NCI-H2227 treated with DMSO at 0.1 percent for 48 hours (cell line): Measurements from ENCODE around the gene CGREF1.

Experiments
- DNase-seq: peaks from one replicate; lab custom pipeline; 2025; lab: John Stamatoyannopoulos, UW

Gene CGREF1

GRCh38 chr2:27118525-27119329 lies at the start of gene CGREF1:
TSS of gene CGREF1 (minus strand) at chr2:27119128. CDS start at chr2:27104366, 14,762 bp downstream.
- no peak for DNase-seq

- DNase-seq: no peak
Observed at GRCh38 chr2:27164960-27165763, 46.2 kb upstream of the CGREF1 start.

- DNase-seq: no peak
Observed at GRCh38 chr2:27162151-27163121, 43.5 kb upstream of the CGREF1 start.

- DNase-seq: no peak
Observed at GRCh38 chr2:27160191-27160590, 41.3 kb upstream of the CGREF1 start.

- DNase-seq: no peak
Observed at GRCh38 chr2:27159271-27159670, 40.3 kb upstream of the CGREF1 start.

- no peak for DNase-seq
Observed at GRCh38 chr2:27158468-27158867, 39.5 kb upstream of the CGREF1 start.

GRCh38 chr2:27155069-27155520 lies 36.2 kb upstream of the CGREF1 start:
- no peak for DNase-seq

GRCh38 chr2:27154488-27154887 lies 35.6 kb upstream of the CGREF1 start:
- DNase-seq: no peak

- DNase-seq: no peak
Observed at GRCh38 chr2:27152796-27153464, 34.0 kb upstream of the CGREF1 start.

- no peak for DNase-seq
Observed at GRCh38 chr2:27152102-27152795, 33.3 kb upstream of the CGREF1 start.

- DNase-seq: no peak
Observed at GRCh38 chr2:27150639-27151230, 31.8 kb upstream of the CGREF1 start.

GRCh38 chr2:27149570-27150405 lies 30.9 kb upstream of the CGREF1 start:
- no peak for DNase-seq

- DNase-seq: no peak
Observed at GRCh38 chr2:27148801-27149439, 30.0 kb upstream of the CGREF1 start, which contains the start of gene TCF23. TSS of gene TCF23 (plus strand) at chr2:27149004. CDS start at chr2:27149134, 130 bp downstream.

GRCh38 chr2:27147935-27148334 lies 29.0 kb upstream of the CGREF1 start:
- no peak for DNase-seq

- DNase-seq: peak; percentile 41
Observed at GRCh38 chr2:27145682-27146081, 26.8 kb upstream of the CGREF1 start.

- DNase-seq: no peak
Observed at GRCh38 chr2:27143285-27143684, 24.4 kb upstream of the CGREF1 start.

GRCh38 chr2:27139310-27139709 lies 20.4 kb upstream of the CGREF1 start, which contains the start of gene PRR30:
TSS of gene PRR30 (minus strand) at chr2:27139410. CDS start at chr2:27138329, 1,081 bp downstream.
- DNase-seq: no peak

GRCh38 chr2:27138111-27138510 lies 19.2 kb upstream of the CGREF1 start:
- no peak for DNase-seq
